GM12873 (cell line): ENCODE measurements around the gene MSI2.

Experiments used
- TF ChIP-seq, protein P1 (sequence below): IDR thresholded peaks from 2 replicates; pipeline ENCODE4 v1.5.1; 2012; ENCODE audit warnings: low read depth, mild to moderate bottlenecking, moderate library complexity, low read length, control low read depth; ENCODE audit not compliant: insufficient read depth; ENCODE audit errors: missing control alignments

Gene MSI2

DNA sequence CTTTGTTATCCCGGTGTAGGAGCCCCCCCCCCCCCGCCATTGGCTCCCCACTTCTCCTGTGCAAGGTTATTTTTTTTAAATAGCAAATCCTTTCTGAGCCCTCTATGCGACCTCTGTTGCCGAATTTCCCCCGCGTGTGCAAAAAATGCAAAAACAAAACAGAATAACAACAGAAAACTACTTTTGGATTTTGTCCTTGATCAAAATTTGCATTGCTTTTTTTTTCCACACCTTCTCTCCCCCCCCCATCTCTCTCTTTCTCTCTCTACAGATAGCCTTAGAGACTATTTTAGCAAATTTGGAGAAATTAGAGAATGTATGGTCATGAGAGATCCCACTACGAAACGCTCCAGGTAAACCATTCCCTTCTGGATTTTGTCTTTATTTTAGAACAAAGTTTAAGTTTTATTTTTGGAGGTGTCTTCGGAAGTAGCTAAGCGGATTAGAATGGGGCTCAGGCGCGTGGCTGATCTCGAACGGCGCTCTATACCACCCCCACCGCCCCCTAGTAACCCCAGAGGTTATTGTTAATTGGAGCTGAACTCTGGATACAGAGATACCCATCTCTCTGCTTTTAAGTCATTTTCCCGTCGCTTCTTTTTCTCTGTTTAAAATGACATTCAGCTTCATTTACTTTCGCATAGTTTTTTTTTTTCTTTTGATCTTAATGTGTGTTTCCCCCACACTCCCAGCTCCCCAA lies 1.0 kb downstream of the MSI2 start:
- TF ChIP-seq, protein P1, sequence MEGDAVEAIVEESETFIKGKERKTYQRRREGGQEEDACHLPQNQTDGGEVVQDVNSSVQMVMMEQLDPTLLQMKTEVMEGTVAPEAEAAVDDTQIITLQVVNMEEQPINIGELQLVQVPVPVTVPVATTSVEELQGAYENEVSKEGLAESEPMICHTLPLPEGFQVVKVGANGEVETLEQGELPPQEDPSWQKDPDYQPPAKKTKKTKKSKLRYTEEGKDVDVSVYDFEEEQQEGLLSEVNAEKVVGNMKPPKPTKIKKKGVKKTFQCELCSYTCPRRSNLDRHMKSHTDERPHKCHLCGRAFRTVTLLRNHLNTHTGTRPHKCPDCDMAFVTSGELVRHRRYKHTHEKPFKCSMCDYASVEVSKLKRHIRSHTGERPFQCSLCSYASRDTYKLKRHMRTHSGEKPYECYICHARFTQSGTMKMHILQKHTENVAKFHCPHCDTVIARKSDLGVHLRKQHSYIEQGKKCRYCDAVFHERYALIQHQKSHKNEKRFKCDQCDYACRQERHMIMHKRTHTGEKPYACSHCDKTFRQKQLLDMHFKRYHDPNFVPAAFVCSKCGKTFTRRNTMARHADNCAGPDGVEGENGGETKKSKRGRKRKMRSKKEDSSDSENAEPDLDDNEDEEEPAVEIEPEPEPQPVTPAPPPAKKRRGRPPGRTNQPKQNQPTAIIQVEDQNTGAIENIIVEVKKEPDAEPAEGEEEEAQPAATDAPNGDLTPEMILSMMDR = no peak

DNA sequence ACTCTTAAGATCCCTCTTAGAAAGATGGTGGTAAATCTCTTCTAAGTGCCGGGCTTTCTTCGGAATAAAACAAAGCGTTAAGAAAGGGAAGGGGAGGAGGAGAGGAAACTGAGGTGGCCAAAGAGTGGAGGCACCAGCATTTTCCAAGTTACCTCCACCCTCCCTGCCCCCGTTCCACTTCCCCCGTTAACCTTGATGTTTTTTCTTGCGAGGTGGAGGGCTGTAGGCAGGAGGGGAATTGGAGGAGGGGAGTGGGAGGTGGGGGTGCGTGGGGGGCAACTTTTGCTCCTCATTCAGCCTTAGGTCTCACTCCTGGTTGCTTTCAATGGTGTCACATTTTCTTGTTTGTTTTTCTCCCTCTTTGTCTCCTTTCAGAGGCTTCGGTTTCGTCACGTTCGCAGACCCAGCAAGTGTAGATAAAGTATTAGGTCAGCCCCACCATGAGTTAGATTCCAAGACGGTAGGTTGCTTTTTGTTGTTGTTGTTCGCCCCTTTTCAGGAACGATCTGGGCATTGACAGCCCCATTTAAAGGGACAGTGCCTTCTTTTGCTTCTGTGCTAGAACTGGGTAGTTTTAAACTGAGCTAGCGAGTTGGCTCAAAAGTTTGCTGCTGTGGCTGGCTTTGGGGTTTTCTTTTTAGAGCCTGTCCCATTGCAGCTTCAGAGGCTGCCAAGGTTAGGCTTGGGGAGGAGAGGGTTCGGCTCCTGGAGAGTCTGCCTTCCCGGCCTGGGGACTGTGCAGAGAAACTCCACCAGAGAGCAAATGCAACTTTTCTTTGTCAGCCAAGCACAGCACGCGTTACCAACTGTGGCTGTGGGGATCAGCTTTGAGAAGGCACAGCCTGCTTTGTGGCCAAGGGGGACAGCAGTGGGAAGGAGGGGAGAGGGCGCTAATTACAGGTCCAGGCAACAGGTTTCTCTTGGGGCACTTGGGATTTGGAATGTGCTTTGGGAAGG lies 1.9 kb downstream of the MSI2 start:
- TF ChIP-seq, protein P1 = no peak

DNA sequence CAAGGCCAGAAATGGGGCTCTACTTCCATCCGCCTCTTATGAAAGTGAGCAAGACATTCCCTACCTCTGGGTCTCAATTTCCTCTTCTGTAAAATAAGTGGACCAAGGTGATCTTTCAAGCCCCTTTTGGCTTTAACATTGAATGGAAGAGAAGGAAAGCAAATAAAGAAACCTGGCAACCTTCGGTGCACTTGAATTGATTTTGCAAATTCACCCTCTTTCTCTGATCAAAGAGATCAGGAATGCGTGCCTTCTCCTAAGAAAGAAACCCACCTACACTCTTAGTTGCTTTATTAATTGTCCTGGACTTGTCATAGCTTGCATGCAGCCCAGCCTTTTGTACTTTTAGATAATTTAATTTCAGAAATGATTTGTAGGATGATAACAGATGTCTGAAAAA lies 3.0 kb downstream of the MSI2 start:
- TF ChIP-seq, protein P1 = no peak

DNA sequence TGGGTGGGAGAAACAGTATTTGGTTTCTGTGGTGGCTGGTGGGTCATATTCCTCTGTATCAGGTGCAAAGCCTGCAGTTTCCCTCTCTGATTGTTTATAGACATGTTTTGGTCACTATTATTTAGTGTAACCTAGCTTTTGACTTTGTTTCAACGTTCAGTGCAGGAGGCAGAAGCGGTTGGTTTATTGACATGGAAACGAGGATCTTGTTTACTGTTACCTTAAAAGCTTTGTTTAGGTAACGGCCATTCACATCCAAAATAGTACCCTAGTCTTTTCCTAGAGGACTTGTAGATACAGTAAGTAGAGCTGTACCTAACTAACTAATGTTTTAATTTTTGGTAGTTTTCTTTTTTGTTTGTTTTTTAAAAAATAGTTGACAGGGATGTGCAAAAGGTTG lies 3.5 kb downstream of the MSI2 start:
- TF ChIP-seq, protein P1 = no peak

DNA sequence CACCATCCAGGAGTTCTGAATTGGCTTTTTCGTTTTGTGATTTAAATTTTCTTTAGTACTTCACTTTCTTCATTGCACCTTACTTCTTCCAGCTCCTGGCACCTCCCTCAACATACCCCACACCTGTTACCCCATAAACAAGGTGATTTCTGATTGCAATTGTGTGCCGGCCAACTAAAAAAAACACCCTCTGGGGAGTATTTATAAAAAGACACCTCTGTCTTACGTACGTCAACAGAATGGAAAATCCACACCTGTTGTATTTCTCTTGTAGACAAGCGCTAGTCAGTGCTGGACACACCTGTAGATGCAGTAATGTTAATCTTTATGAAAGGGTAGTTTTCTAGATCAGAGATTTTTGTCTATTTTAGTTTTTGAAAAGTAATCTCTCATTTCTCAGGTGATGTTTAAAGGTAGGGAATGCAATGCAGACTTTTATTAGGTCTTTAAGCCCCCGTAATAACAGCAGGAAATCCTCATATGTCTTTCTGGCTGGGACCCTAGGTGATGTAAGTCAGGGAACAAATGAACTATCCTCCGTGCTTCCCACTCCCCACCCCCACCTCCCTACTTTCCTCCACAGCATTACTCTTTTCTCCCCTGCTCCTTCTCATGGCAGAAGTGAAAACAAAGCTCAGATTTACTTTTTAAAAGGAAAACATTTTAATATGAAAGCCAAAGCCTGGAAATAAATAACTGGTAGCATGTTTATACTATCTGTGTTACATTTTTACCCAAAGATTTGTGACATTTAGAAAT lies 4.2 kb downstream of the MSI2 start:
- TF ChIP-seq, protein P1 = no peak

DNA sequence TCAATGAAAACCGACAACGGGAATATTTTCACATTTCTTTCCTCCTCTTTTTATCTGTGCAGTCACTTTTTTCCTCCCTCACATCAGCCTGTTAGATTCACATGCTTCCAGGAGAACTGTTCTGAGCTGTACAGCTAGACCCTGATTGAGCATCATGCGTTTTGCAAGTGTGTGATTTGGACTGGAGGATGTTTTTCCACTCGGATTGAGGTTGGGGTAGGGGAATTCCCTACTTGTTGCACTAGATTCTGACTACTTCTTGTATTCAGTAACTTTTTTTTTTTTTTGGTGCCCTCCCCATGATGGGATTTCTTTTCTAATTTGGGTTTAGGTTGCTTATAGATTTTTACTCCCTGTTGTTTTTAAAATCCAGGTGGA lies 4.8 kb downstream of the MSI2 start:
- TF ChIP-seq, protein P1 = no peak

DNA sequence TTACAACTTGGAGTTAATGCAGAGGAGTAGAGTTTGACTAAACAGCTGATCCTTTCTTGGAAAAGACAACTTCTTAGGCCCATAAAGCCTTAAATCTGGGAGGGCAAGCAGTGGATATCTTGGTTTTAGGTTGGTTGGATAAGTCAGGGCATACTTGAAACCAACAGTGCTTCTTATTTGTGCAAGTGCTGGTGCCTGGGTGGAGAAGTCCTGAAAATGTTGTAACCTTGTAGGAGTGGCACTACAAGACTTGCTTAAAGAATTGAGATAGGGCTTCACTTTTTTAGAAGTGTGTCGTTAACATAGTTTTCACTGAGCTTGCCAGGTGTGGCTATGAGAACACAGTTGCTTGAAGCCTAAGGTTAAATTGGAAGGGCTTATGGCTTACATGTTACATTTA lies 6.2 kb downstream of the MSI2 start:
- TF ChIP-seq, protein P1 = no peak
